Measurements from ENCODE around the gene INSR.

Gene INSR

GRCh38 chr19:7251494-7251893, 42.7 kb downstream of the INSR start:
- no peak overlapping the region for H3K4me3 ChIP-seq (replicated peaks; ENCODE audit: insufficient read depth, low read length)
- H3K27me3 ChIP-seq (ENCODE audit: insufficient read depth, poor library complexity, severe bottlenecking), result no peaks in the 10 kb centered on the region
- TF ChIP-seq SPI1 (IDR thresholded peaks at IDR 0.05; ENCODE audit: borderline replicate concordance, low read depth) (peak; percentile 86), GABPA (IDR thresholded peaks at IDR 0.05; ENCODE audit: low read depth) (no peak)
- peak in 1 of 2 experiments; percentile 76 for DNase-seq (ENCODE audit: low read depth in 1 of 2, low spot score in 1 of 2)
- no peak overlapping the region for H3K27ac ChIP-seq (replicated peaks)

DNA sequence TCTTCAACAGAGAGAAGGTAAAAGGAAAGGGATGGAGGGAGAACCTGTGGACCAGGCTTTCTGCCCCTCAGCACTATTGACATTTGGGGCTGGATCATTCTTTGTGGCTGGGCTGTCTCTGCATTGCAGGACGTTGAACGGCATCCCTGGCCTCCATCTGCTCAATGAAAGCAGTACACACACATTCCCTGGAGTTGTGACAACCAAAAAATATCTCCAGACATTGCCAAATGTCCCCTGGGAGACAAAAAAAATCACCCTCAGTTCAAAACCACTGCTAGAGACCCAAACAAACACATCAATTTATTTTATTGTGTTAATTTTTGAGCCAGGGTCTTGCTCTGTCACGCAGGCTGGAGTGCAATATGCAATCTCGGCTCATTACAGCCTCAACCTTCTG, 43.3 kb downstream of the INSR start:
- Histone ChIP-seq H3K27ac (replicated peaks) (no peak overlapping the region), H3K27me3 (ENCODE audit: insufficient read depth, poor library complexity, severe bottlenecking) (no peaks in the 10 kb centered on the region), H3K4me3 (replicated peaks; ENCODE audit: insufficient read depth, low read length) (no peak overlapping the region)
- no peak for TF ChIP-seq SPI1 (IDR thresholded peaks at IDR 0.05; ENCODE audit: borderline replicate concordance, low read depth)
- no peak for DNase-seq (ENCODE audit: low read depth in 1 of 2, low spot score in 1 of 2)

DNA sequence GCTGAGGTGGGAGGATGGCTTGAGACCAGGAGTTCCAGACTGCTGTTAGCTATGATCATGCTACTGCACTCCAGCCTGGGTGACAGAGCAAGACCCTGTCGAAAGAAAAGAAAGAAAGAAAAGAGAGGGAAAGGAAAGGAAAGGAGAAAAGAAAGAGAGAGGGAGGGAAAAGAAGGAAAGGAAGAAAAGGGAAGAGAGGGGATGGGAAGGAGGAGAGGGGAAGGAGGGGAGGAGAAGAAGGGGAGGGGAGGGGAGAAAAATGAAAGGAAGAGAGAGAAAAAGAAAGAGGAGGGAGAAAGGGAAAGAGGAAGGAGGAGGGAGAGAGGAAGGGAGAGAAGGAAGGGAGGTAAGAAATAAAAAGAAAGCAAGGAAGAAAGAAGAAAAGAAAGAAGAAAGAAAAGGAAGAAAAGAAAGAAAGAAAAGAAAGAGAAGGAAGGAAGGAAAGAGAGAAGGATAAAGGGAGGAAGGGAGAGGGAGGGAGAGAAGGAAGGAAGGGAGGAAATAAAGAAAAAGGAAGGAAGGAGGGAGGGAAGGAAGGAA, 44.1 kb downstream of the INSR start:
- DNase-seq (ENCODE audit: low read depth in 1 of 2, low spot score in 1 of 2), result no peak
- no peak overlapping the region for H3K4me3 ChIP-seq (replicated peaks; ENCODE audit: insufficient read depth, low read length)
- no peaks in the 10 kb centered on the region for H3K27me3 ChIP-seq (ENCODE audit: insufficient read depth, poor library complexity, severe bottlenecking)
- no peak overlapping the region for H3K27ac ChIP-seq (replicated peaks)
- TF ChIP-seq, protein P1, sequence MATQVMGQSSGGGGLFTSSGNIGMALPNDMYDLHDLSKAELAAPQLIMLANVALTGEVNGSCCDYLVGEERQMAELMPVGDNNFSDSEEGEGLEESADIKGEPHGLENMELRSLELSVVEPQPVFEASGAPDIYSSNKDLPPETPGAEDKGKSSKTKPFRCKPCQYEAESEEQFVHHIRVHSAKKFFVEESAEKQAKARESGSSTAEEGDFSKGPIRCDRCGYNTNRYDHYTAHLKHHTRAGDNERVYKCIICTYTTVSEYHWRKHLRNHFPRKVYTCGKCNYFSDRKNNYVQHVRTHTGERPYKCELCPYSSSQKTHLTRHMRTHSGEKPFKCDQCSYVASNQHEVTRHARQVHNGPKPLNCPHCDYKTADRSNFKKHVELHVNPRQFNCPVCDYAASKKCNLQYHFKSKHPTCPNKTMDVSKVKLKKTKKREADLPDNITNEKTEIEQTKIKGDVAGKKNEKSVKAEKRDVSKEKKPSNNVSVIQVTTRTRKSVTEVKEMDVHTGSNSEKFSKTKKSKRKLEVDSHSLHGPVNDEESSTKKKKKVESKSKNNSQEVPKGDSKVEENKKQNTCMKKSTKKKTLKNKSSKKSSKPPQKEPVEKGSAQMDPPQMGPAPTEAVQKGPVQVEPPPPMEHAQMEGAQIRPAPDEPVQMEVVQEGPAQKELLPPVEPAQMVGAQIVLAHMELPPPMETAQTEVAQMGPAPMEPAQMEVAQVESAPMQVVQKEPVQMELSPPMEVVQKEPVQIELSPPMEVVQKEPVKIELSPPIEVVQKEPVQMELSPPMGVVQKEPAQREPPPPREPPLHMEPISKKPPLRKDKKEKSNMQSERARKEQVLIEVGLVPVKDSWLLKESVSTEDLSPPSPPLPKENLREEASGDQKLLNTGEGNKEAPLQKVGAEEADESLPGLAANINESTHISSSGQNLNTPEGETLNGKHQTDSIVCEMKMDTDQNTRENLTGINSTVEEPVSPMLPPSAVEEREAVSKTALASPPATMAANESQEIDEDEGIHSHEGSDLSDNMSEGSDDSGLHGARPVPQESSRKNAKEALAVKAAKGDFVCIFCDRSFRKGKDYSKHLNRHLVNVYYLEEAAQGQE (IDR thresholded peaks at IDR 0.05; ENCODE audit: insufficient replicate concordance, low read depth), result no peak
- TF ChIP-seq, protein P2, sequence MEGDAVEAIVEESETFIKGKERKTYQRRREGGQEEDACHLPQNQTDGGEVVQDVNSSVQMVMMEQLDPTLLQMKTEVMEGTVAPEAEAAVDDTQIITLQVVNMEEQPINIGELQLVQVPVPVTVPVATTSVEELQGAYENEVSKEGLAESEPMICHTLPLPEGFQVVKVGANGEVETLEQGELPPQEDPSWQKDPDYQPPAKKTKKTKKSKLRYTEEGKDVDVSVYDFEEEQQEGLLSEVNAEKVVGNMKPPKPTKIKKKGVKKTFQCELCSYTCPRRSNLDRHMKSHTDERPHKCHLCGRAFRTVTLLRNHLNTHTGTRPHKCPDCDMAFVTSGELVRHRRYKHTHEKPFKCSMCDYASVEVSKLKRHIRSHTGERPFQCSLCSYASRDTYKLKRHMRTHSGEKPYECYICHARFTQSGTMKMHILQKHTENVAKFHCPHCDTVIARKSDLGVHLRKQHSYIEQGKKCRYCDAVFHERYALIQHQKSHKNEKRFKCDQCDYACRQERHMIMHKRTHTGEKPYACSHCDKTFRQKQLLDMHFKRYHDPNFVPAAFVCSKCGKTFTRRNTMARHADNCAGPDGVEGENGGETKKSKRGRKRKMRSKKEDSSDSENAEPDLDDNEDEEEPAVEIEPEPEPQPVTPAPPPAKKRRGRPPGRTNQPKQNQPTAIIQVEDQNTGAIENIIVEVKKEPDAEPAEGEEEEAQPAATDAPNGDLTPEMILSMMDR (IDR thresholded peaks at IDR 0.05; ENCODE audit: insufficient read depth, low read length), result no peak
- TF ChIP-seq POLR2AphosphoS5 (IDR thresholded peaks at IDR 0.05; ENCODE audit: low read depth), result no peak
- TF ChIP-seq SPI1 (IDR thresholded peaks at IDR 0.05; ENCODE audit: borderline replicate concordance, low read depth), result no peak
- no peak for TF ChIP-seq GABPA (IDR thresholded peaks at IDR 0.05; ENCODE audit: low read depth)

DNA sequence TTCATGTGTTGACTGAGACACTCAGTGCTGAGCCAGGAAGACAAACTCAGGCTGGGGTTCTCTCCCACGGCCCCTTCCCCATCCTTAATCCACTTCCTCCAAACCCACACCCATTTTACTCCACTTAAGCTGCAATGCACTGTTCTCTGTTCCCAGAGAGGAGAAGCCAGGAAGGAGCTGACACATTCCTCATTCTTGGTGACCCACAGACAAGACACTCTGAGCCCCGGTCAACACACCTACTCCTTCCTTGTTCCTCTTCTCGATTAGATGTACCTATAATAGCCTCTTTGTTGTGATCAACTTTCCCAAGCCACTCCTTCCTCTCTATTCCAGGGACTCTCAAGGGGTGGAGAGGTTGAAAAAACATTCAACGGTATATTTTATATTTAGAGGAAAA, 47.1 kb downstream of the INSR start:
- TF ChIP-seq, protein P1 (IDR thresholded peaks at IDR 0.05; ENCODE audit: insufficient replicate concordance, low read depth), result no peak
- no peak for TF ChIP-seq GABPA (IDR thresholded peaks at IDR 0.05; ENCODE audit: low read depth)
- no peak for TF ChIP-seq SPI1 (IDR thresholded peaks at IDR 0.05; ENCODE audit: borderline replicate concordance, low read depth)
- no peak for TF ChIP-seq POLR2AphosphoS5 (IDR thresholded peaks at IDR 0.05; ENCODE audit: low read depth)
- TF ChIP-seq, protein P2 (IDR thresholded peaks at IDR 0.05; ENCODE audit: insufficient read depth, low read length), result no peak
- H3K27me3 ChIP-seq (ENCODE audit: insufficient read depth, poor library complexity, severe bottlenecking), result no peaks in the 10 kb centered on the region
- no peak overlapping the region for H3K4me3 ChIP-seq (replicated peaks; ENCODE audit: insufficient read depth, low read length)
- no peak for DNase-seq (ENCODE audit: low read depth in 1 of 2, low spot score in 1 of 2)
- H3K27ac ChIP-seq (replicated peaks), result no peak overlapping the region

DNA sequence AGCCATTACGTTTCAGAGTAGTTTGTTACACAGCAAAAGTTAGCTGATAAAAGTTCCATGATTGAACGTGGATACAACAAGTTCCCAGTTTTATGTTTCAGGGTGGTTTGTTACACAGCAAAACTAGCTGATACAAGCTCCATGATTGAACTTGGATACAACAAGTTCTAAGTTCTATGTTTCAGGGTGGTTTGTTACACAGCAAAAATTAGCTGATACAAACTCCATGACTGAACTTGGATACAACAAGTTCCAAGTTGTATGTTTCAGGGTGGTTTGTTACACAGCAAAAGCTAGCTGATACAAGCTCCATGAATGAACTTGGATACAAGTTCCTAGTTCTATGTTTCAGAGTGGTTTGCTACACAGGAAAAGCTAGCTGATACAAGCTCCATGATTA, 47.6 kb downstream of the INSR start:
- TF ChIP-seq, protein P1 (IDR thresholded peaks at IDR 0.05; ENCODE audit: insufficient replicate concordance, low read depth), result no peak
- TF ChIP-seq SPI1 (IDR thresholded peaks at IDR 0.05; ENCODE audit: borderline replicate concordance, low read depth) (no peak), POLR2AphosphoS5 (IDR thresholded peaks at IDR 0.05; ENCODE audit: low read depth) (no peak), GABPA (IDR thresholded peaks at IDR 0.05; ENCODE audit: low read depth) (no peak)
- TF ChIP-seq, protein P2 (IDR thresholded peaks at IDR 0.05; ENCODE audit: insufficient read depth, low read length), result no peak
- no peak for DNase-seq (ENCODE audit: low read depth in 1 of 2, low spot score in 1 of 2)
- Histone ChIP-seq H3K27me3 (ENCODE audit: insufficient read depth, poor library complexity, severe bottlenecking) (no peaks in the 10 kb centered on the region), H3K4me3 (replicated peaks; ENCODE audit: insufficient read depth, low read length) (no peak overlapping the region), H3K27ac (replicated peaks) (no peak overlapping the region)
